NCI-H774 (cell line): ENCODE measurements around the gene SLN.

Experiments used
- DNase-seq: peaks from one replicate; lab custom pipeline; 2025; lab: John Stamatoyannopoulos, UW

SLN gene

GRCh38 chr11:107683807-107684206 lies 28.0 kb downstream of the SLN start:
- no peak for DNase-seq

GRCh38 chr11:107683061-107683460 lies 28.8 kb downstream of the SLN start:
- no peak for DNase-seq

GRCh38 chr11:107682572-107682971 lies 29.3 kb downstream of the SLN start:
- no peak for DNase-seq

- DNase-seq, result no peak
Observed at GRCh38 chr11:107682171-107682570, 29.7 kb downstream of the SLN start.

- DNase-seq, result no peak
Observed at GRCh38 chr11:107679255-107680024, 32.4 kb downstream of the SLN start.

GRCh38 chr11:107678632-107678971 lies 33.3 kb downstream of the SLN start:
- no peak for DNase-seq

GRCh38 chr11:107677924-107678631 lies 33.8 kb downstream of the SLN start:
- DNase-seq, result no peak

- DNase-seq, result no peak
Observed at GRCh38 chr11:107676336-107677057, 35.4 kb downstream of the SLN start.

GRCh38 chr11:107675902-107676301 lies 36.0 kb downstream of the SLN start:
- DNase-seq, result no peak

- DNase-seq, result no peak
Observed at GRCh38 chr11:107669893-107670601, 41.8 kb downstream of the SLN start.

- DNase-seq, result no peak
Observed at GRCh38 chr11:107669191-107669740, 42.6 kb downstream of the SLN start.

GRCh38 chr11:107666911-107667613 lies 44.8 kb downstream of the SLN start:
- DNase-seq, result no peak

- DNase-seq, result no peak
Observed at GRCh38 chr11:107665018-107665417, 46.8 kb downstream of the SLN start.

- DNase-seq, result no peak
Observed at GRCh38 chr11:107661656-107662055, 50.2 kb downstream of the SLN start.

- no peak for DNase-seq
Observed at GRCh38 chr11:107660066-107660465, 51.8 kb downstream of the SLN start.

GRCh38 chr11:107659310-107659709 lies 52.5 kb downstream of the SLN start:
- DNase-seq, result no peak
